Activated CD4-positive, alpha-beta T cell treated with anti-CD3 and anti-CD28 coated beads for 24 hours (primary cell): Measurements from ENCODE around the gene NOTO.

ENCODE experiments used
- DNase-seq, 2 donors: peaks; one replicate each; pipeline ENCODE4 v3.0.0-alpha.2; 2020; ENCODE audit warnings: low read depth in 2 of 2

Gene NOTO

DNA sequence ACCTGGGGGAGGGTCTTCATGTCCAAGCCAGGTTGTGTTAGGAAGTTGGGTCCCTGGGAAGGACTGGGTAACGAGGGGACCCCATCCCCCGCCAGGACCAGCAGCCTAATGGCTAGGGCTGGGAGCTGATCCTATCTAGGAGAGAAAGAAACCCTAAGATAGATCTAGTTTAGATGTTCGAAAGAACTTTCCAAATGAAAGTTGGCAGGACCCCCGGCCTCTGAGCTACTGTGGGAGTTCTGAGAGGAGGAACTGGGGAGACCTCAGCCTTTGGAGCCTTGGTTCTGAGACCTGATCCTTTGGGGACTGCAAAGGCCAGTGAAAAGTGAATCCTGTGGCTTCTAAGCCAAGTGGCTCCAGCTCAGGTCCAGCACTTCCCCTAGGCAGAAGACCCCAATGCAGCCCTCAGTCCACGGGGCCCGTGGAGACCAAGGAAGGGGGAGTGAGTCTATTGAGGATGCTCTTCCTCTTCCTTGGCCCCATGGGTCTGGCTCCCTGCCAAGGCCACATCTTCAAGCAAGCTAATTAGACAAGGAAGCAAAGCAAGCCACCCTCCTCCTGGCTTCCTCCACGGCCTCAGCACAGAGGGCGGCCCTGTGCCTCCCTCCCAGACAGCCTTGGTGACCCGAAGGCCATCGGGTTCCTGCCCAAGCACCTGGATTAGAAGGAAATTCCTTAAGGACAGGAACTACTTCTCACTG is 55.2 kb downstream of the NOTO start:
- no peak for DNase-seq

DNA sequence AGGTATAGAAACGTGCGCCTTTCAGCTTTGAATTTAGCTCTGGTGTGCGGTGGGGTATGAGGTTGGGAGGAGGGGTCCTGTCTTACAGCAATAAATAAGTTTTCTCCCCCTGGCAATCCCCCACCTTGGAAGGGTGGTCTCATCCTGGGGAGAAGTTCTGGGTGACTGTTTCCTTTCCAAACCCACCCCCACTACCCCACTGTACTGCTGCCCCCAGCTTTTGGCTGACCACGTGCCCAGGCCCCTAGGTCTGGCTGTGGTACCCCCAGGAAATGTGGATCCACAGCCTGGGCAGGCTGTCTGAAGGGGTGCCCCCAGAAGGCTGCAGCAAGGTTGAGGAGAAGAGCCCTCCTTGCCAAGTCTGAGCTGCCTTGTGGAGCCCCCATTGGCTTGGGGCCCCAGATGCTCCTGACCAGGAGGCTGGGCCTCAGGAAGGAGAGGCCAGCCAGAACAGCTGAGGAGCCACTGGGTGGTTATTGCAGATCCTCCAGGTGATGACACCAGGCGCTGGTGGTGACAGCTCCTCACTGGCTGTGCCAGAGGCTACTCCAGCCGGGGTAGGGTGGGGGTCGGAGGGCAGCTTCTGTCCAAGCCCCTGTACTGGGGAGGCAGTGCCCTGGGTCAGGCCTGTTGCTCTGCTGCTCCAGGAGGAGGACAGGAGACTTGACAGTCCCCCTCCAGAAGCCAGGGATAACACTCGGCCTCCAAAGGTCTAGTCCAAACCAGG is 56.0 kb downstream of the NOTO start:
- no peak for DNase-seq

DNA sequence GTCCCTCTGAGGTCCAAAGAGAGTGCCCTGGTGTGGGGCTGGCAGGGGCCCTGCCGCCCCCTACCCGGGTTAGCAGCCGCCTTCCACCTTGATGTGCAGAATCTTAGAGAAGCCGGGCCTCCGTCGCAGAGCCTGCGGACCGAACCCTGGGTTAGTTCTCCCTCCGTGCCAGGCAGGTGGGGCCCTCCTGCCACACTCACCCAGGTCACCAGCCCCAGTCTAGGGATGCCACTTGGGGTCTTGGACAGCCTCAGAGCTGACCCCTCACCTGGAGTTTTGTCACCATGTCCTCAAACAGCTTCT is 56.5 kb downstream of the NOTO start:
- DNase-seq: no peak

DNA sequence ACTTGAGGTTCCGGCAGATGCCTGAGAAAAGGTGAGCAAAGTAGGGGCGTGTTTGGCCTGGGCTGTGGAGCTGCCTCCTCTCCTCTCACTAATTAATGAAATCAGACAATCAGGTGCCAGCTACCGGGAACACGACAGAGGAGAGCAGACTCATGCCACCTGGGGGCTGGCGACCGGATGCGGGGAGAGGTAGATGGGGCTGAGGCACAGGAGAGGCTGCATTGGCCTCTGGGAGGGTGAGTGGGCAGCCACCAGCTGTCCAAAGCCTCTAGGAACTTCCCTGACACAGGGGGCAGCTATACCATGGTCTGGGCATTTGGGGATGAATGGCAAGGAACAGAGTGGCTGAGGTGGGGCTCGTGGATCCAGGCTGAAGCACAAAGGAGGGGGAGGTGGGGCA is 56.9 kb downstream of the NOTO start:
- no peak for DNase-seq

DNA sequence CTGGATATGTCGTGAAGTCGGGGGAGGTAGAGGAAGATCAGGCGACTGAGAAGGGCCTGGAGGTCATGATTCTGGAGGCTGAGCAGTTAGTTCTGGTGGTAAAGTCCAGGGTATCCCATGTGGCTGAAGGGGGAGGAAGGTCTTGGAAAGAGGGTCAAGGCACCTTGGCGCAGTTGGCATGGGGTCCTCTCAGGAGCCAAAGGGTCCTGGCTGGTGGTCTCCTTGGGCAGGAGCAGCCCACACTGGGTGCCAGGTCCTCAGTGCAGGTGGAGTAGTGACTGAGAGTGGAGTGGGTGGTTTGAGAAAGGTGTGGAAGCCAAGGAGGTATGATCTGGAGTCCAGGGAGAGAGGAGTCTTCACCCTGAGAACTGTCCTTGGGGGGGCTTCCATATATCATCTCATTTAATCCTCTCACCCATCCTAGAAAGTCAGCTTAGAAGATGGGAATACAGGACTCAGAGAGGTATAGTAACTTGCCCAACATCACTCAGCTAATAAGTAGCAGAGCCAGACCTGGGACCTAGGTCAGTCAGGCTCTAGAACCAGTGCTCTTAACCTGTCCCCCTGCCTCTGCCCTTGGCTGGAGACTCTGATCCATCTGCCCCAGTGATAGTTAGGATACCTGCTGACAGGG is 57.4 kb downstream of the NOTO start:
- DNase-seq: no peak

DNA sequence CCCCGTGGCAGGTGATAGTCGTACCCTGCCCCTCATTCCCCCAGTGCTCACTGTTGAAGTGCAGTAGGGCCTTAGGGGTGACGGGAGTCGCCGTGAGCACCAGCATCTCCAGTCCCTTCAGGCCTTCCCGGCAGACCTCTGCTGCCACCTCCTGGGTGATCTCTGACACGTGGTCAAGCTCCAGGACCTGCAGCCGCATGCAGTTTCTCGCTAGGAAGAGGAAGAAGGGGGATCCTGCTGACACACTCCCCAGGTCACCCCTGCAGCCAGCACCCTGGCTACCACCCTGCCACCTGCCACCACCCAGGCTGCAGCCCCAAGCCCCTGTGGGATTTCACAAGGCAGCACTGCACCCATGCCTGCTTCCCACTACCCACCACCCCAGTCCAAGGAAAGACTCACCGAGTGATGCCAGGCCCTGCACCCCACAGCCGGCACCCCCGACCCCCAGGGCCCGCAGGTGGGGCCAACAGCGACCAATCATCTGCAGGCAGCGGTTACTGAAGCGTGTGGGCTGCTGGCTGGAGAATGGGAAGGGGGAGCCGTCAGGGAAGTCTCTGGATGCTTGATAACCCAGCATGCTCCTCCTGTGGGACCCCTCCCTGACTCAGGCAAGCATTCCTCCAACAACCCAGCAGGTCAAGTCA is 58.1 kb downstream of the NOTO start:
- DNase-seq: no peak
